ENCODE data around the gene TERT. TPM values are rescaled to one million over a fixed set of nuclear protein-coding genes. Genes with fewer than 3 reads are reported as not detected.

The TERT gene
- polyA plus RNA-seq, 2 of the 4 experiments (the other 2 are of a cell fraction), result 1.1 to 4.0 TPM

GRCh38 chr5:1293416-1294205, 1.3 kb downstream of the TERT start:
- ChIA-PET CTCF (interaction anchor here (1.5 kb wide), 1 partner anchor 10 kb away, joined by 3 read pairs; no protein-coding TSS in a partner anchor), POLR2A (no interaction called here)
- H3K9me3 ChIP-seq, result no peaks in the 10 kb centered on the region
- no peak for ATAC-seq
- peak overlapping the region; percentile 99; the same call in 2 of the 3 replicates for H3K4me2 ChIP-seq
- no peak for TF ChIP-seq E2F6 (IDR thresholded peaks at IDR 0.05; ENCODE audit: borderline replicate concordance, low read depth)
- no peak for TF ChIP-seq HMGXB4 (CRISPR knock-in tag; IDR thresholded peaks at IDR 0.05; ENCODE audit: borderline replicate concordance)
- TF ChIP-seq PHF8 (IDR thresholded peaks at IDR 0.05; ENCODE audit: borderline replicate concordance, low read depth), result no peak
- TF ChIP-seq RFX5 (IDR thresholded peaks at IDR 0.05), result no peak
- TF ChIP-seq REST (IDR thresholded peaks at IDR 0.05), result no peak
- TF ChIP-seq ELK1 (IDR thresholded peaks at IDR 0.05; ENCODE audit: low read depth, low read length), result no peak
- no peak for TF ChIP-seq EP300 (IDR thresholded peaks at IDR 0.05)
- no peak for TF ChIP-seq HEYL (CRISPR knock-in tag; IDR thresholded peaks at IDR 0.05)
- TF ChIP-seq CEBPB (IDR thresholded peaks at IDR 0.05), result no peak
- TF ChIP-seq PBX3 (IDR thresholded peaks at IDR 0.05), result no peak
- no peak for TF ChIP-seq FOSB (CRISPR knock-in tag; IDR thresholded peaks at IDR 0.05)
- no peak for TF ChIP-seq ZNF302 (CRISPR knock-in tag; IDR thresholded peaks at IDR 0.05)
- no peak for TF ChIP-seq POLR2A (IDR thresholded peaks at IDR 0.05; ENCODE audit: low read length)
- TF ChIP-seq CBX2 (IDR thresholded peaks at IDR 0.05; ENCODE audit: borderline replicate concordance, low read depth), result no peak
- no peak for TF ChIP-seq ATOH8 (CRISPR knock-in tag; IDR thresholded peaks at IDR 0.05; ENCODE audit: low read depth)
- no peak for TF ChIP-seq JUN (IDR thresholded peaks at IDR 0.05)
- TF ChIP-seq HDAC2 (IDR thresholded peaks at IDR 0.05), result no peak
- WGBS (ENCODE audit: missing lambda C conversion rate), result 93% methylated on average over 30 of the region's 60 CpGs
- peak overlapping the region; percentile 73; the same call in 1 of the 3 replicates for H3K4me3 ChIP-seq
- no peak for FAIRE-seq
- peaks cover 8% of the 10 kb centered on the region; the same call in 1 of the 3 replicates for H3K4me1 ChIP-seq
- H3K27ac ChIP-seq, result peak overlapping the region in 1 of 2 experiments; percentile 89; a peak in 2 of 6 replicates
- DNase-seq (ENCODE audit: low read depth in 1 of 2, low spot score in 1 of 2), result no peak
